Right lobe of liver (tissue), 6 donors: ENCODE measurements around the gene TMEM74B. TPM values are rescaled to one million over a fixed set of nuclear protein-coding genes. Genes with fewer than 3 reads are reported as not detected.

Experiments
- ATAC-seq, 4 donors: fragments of 200-7000 bp; cut with Tn5 transposase; one replicate each; pipeline ENCODE4 v1.9.1; 2020; ENCODE audit warnings: mild to moderate bottlenecking in 4 of 4, moderate library complexity in 4 of 4
- DNase-seq, 3 donors: peaks; one replicate each; pipeline ENCODE4 v3.0.0-alpha.2; 2020
- H3K27ac ChIP-seq, 3 donors: fragments of 200-600 bp; one replicate each; pipeline ENCODE4 v1.8.0; 2022
- H3K27me3 ChIP-seq, 2 donors: fragments of 200-600 bp; one replicate each; pipeline ENCODE4 v1.8.0; 2022
- H3K36me3 ChIP-seq, 4 donors: fragments of 200-600 bp; sonication (generic) in 1 of 4; one replicate each; pipeline versions ENCODE4 v1.5.1 to v1.8.0; 2017 to 2022; ENCODE audit warnings: control low read depth in 1 of 4
- H3K4me1 ChIP-seq, 4 donors: fragments of 200-600 bp; sonication (generic) in 1 of 4; one replicate each; pipeline versions ENCODE4 v1.5.1 to v1.8.0; 2017 to 2022; ENCODE audit warnings: control low read depth in 1 of 4
- H3K4me3 ChIP-seq, 3 donors: fragments of 200-600 bp; one replicate each; pipeline ENCODE4 v1.8.0; 2022
- H3K9me3 ChIP-seq, 4 donors: fragments of 200-600 bp; sonication (generic) in 1 of 4; one replicate each; pipeline versions ENCODE4 v1.5.1 to v1.8.0; 2017 to 2022; ENCODE audit warnings: control low read depth in 1 of 4
- CTCF ChIP-seq, 4 donors: fragments of 200-600 bp in 3 of 4; fragments of 450-650 bp in 1 of 4; IDR thresholded peaks; one replicate each; pipeline versions ENCODE4 v1.5.1 to v1.8.0; 2016 to 2022; ENCODE audit warnings: antibody characterized with exemption in 4 of 4, mild to moderate bottlenecking in 2 of 4
- POLR2A ChIP-seq: fragments of 450-650 bp; IDR thresholded peaks from one replicate; pipeline ENCODE4 v1.6.1; 2017; ENCODE audit warnings: antibody characterized with exemption, mild to moderate bottlenecking
- WGBS: methylation state at CpG from one replicate; pipeline ENCODE4 v1.1.6; 2018; ENCODE audit warnings: low coverage, low lambda C conversion rate; ENCODE audit not compliant: insufficient coverage; ENCODE audit errors: missing lambda C conversion rate; 5-methylcytosine and 5-hydroxymethylcytosine counted together
- intact Hi-C, 2 donors: fragments of 100-400 bp; cut with DNase I; formaldehyde crosslinking; loops; one replicate each; pipeline versions ENCODE4 v1.11.2 to v1.14.1; 2022
- total RNA-seq, 6 experiments: library from RNA; depleted of rRNA in 2 of 6; stranded (reverse); fragments of >200 nt in 2 of 6; fragmentation: NEBNext Ultra II Directional in 3 of 6; extraction: Animal tissue kit (Norgen Biotek cat#: 25700) in 3 of 6; gene quantifications; one replicate each; pipeline versions ENCODE4 v1.1.0 to v1.2.4, GENCODE V29; 2016 to 2023
- donor health status: DM: no; HTN: yes; CAD: no.
- donor health status: DM: no; HTN: no; CAD: no.
- donor health status: DM: no; HTN: no; CAD: no.
- donor health status: DM: no; HTN: yes; CAD: no.
- donor health status: DM: no; HTN: yes; CAD: no.

Gene TMEM74B
- total RNA-seq, 6 experiments from 2014 or later = 0.37 to 2.8 (median 1.8) TPM

- intact Hi-C loops = no loop called here
- no peak for TF ChIP-seq POLR2A
- no peak for TF ChIP-seq CTCF (IDR thresholded peaks at IDR 0.05)
- Histone ChIP-seq H3K27ac (no peak overlapping the region), H3K36me3 (peaks cover 0 to 40% (median 9%) of the 10 kb centered on the region in 4 donors), H3K4me3 (no peak overlapping the region), H3K27me3 (no peaks in the 10 kb centered on the region), H3K9me3 (no peaks in the 10 kb centered on the region), H3K4me1 (no peaks in the 10 kb centered on the region)
- peak in 1 of 3 donors; percentile 49 for DNase-seq
- no CpG with 5 or more reads among the region's 4 CpGs for WGBS
- peak; percentile 43 to 70 (median 52) for ATAC-seq
Observed at GRCh38 chr20:1171461-1172093, 13.2 kb downstream of the TMEM74B start.

- Histone ChIP-seq H3K36me3 (peaks cover 3 to 64% (median 23%) of the 10 kb centered on the region in 4 donors), H3K4me3 (no peak overlapping the region), H3K9me3 (no peaks in the 10 kb centered on the region), H3K27me3 (no peaks in the 10 kb centered on the region), H3K4me1 (no peaks in the 10 kb centered on the region), H3K27ac (no peak overlapping the region)
- TF ChIP-seq CTCF (IDR thresholded peaks at IDR 0.05) = no peak
- TF ChIP-seq POLR2A = no peak
- no peak for DNase-seq
- no peak for ATAC-seq
- 92% methylated on average over 4 of the region's 5 CpGs for WGBS
- intact Hi-C loops = no loop called here
Observed at GRCh38 chr20:1169224-1169623, 15.6 kb downstream of the TMEM74B start.

GRCh38 chr20:1166948-1167720, 17.6 kb downstream of the TMEM74B start:
- TF ChIP-seq POLR2A = no peak
- no peak for TF ChIP-seq CTCF (IDR thresholded peaks at IDR 0.05)
- H3K27ac ChIP-seq = no peak overlapping the region
- DNase-seq (no peak), ATAC-seq (no peak)
- WGBS = 87% methylated on average over 1 of the region's 1 CpG
- H3K4me1 ChIP-seq = no peaks in the 10 kb centered on the region
- no peak overlapping the region for H3K4me3 ChIP-seq
- no peaks in the 10 kb centered on the region for H3K9me3 ChIP-seq
- no peaks in the 10 kb centered on the region for H3K27me3 ChIP-seq
- peaks cover 3 to 78% (median 33%) of the 10 kb centered on the region in 4 donors for H3K36me3 ChIP-seq
- intact Hi-C loops = no loop called here

GRCh38 chr20:1165941-1166340, 18.8 kb downstream of the TMEM74B start:
- Histone ChIP-seq H3K9me3 (no peaks in the 10 kb centered on the region), H3K4me1 (no peaks in the 10 kb centered on the region), H3K4me3 (no peak overlapping the region), H3K36me3 (peaks cover 3 to 81% (median 32%) of the 10 kb centered on the region in 4 donors), H3K27me3 (no peaks in the 10 kb centered on the region), H3K27ac (no peak overlapping the region)
- ATAC-seq (no peak), DNase-seq (no peak)
- TF ChIP-seq CTCF (IDR thresholded peaks at IDR 0.05) (no peak), POLR2A (no peak)
- intact Hi-C loops = no loop called here
- no CpG with 5 or more reads among the region's 9 CpGs for WGBS
